Stimulated activated CD4-positive, alpha-beta T cell treated with anti-CD3 and anti-CD28 coated beads, Interleukin-12 subunit alpha, Interleukin-12 subunit beta, amount 100 ng/mL, for 4 hours (primary cell): Measurements from ENCODE around the gene LPGAT1.

Experiments used
- DNase-seq: peaks from one replicate; pipeline ENCODE4 v3.0.0-alpha.2; 2020

Gene LPGAT1

GRCh38 chr1:211761400-211761799 is 69.2 kb downstream of the LPGAT1 start:
- DNase-seq: no peak

- no peak for DNase-seq
Measured at GRCh38 chr1:211756471-211757020, 74.0 kb downstream of the LPGAT1 start.

GRCh38 chr1:211753649-211754251 is 76.8 kb downstream of the LPGAT1 start:
- DNase-seq: no peak

GRCh38 chr1:211752951-211753486 is 77.5 kb downstream of the LPGAT1 start:
- no peak for DNase-seq

- no peak for DNase-seq
Measured at GRCh38 chr1:211752317-211752716, 78.2 kb downstream of the LPGAT1 start.

- no peak for DNase-seq
Measured at GRCh38 chr1:211751438-211751837, 79.1 kb downstream of the LPGAT1 start.

- DNase-seq: no peak
Measured at GRCh38 chr1:211750599-211750998, 80.0 kb downstream of the LPGAT1 start.

- DNase-seq: no peak
Measured at GRCh38 chr1:211749251-211749650, 81.3 kb downstream of the LPGAT1 start.

GRCh38 chr1:211748810-211749209 is 81.8 kb downstream of the LPGAT1 start:
- DNase-seq: no peak

GRCh38 chr1:211742889-211743529 is 87.6 kb downstream of the LPGAT1 start:
- no peak for DNase-seq

GRCh38 chr1:211742272-211742671 is 88.3 kb downstream of the LPGAT1 start:
- no peak for DNase-seq

- no peak for DNase-seq
Measured at GRCh38 chr1:211741788-211742187, 88.8 kb downstream of the LPGAT1 start.

GRCh38 chr1:211741116-211741515 is 89.4 kb downstream of the LPGAT1 start:
- no peak for DNase-seq

- DNase-seq: no peak
Measured at GRCh38 chr1:211739671-211740411, 90.7 kb downstream of the LPGAT1 start.

- DNase-seq: peak; percentile 15
Measured at GRCh38 chr1:211738691-211739301, 91.8 kb downstream of the LPGAT1 start.

GRCh38 chr1:211738096-211738690 is 92.4 kb downstream of the LPGAT1 start:
- DNase-seq: no peak

GRCh38 chr1:211737115-211738035 is 93.2 kb downstream of the LPGAT1 start:
- DNase-seq: no peak

GRCh38 chr1:211736351-211736915 is 94.1 kb downstream of the LPGAT1 start:
- no peak for DNase-seq

GRCh38 chr1:211735208-211736170 is 95.1 kb downstream of the LPGAT1 start:
- no peak for DNase-seq

GRCh38 chr1:211734791-211735190 is 95.8 kb downstream of the LPGAT1 start:
- DNase-seq: no peak
